NCI-H1694 treated with DMSO at 0.1 percent for 48 hours (cell line): ENCODE measurements around the gene PRAF2.

Experiments
- DNase-seq: peaks from one replicate; lab custom pipeline; 2025; lab: John Stamatoyannopoulos, UW

Gene PRAF2

GRCh38 chrX:49042581-49043219 is 31.1 kb downstream of the PRAF2 start:
- DNase-seq: no peak

- DNase-seq: no peak
Measured at GRCh38 chrX:49041744-49042580, 31.8 kb downstream of the PRAF2 start.

- no peak for DNase-seq
Measured at GRCh38 chrX:49040376-49040955, 33.3 kb downstream of the PRAF2 start.

GRCh38 chrX:49039598-49040375 is 34.0 kb downstream of the PRAF2 start:
- no peak for DNase-seq

- DNase-seq: no peak
Measured at GRCh38 chrX:49037883-49038475, 35.8 kb downstream of the PRAF2 start.

GRCh38 chrX:49030283-49030682 is 43.5 kb downstream of the PRAF2 start:
- DNase-seq: no peak

- no peak for DNase-seq
Measured at GRCh38 chrX:49029876-49030275, 43.9 kb downstream of the PRAF2 start.
